ENCODE measurements around the gene CLEC17A. TPM values are rescaled to one million over a fixed set of nuclear protein-coding genes. Genes with fewer than 3 reads are reported as not detected.
"Not testable (repeated sequence)": the region's sequence is repeated elsewhere in the genome, so short reads cannot be mapped to it uniquely, and the experiment has no call there.

CLEC17A gene
- total RNA-seq (under 1 TPM in 1 of 2 donors, not detected in 1; 0.16 TPM), polyA plus RNA-seq (ENCODE audit: insufficient read length in 6 of 6) (under 1 TPM in 5 of 6 donors, not detected in 1; 0.10 to 0.33 (median 0.12) TPM)
- long read RNA-seq, donor 1 = 0 reads
- long read RNA-seq, donor 2 = 0 reads
- long read RNA-seq, donor 3 = 0 reads
- long read RNA-seq, donor 4 = 0 reads
- long read RNA-seq, donor 5 = 0 reads
- long read RNA-seq, donor 6 = 0 reads
- long read RNA-seq, donor 7 = 0 reads
- long read RNA-seq, donor 8 = 0 reads
- long read RNA-seq, donor 9 = 0 reads
- long read RNA-seq, donor 10 = 0 reads
- long read RNA-seq, donor 11 = 0 reads
- long read RNA-seq, donor 12 = 0 reads

GRCh38 chr19:14582894-14583340 is at the start of gene CLEC17A:
Gene CLEC17A (plus strand): TSS chr19:14583084. CDS start chr19:14583161, 77 bp downstream.
- Histone ChIP-seq H3K27me3 (no peaks in the 10 kb centered on the region), H3K9me3 (no peaks in the 10 kb centered on the region), H3K4me1 (no peaks in the 10 kb centered on the region), H3K27ac (no peak within 1 kb of the TSS), H3K36me3 (no peaks in the 10 kb centered on the region), H3K4me3 (no peak within 1 kb of the TSS)
- no peak for TF ChIP-seq CTCF (IDR thresholded peaks at IDR 0.05)
- intact Hi-C loops (cut with DNase I) = no loop called here
- no peak for DNase-seq
- ATAC-seq = no peak

- Histone ChIP-seq H3K27me3 (no peaks in the 10 kb centered on the region), H3K4me1 (peaks cover 4 to 36% of the 10 kb centered on the region in 2 donors), H3K9me3 (no peaks in the 10 kb centered on the region), H3K36me3 (no peaks in the 10 kb centered on the region), H3K27ac (no peak overlapping the region), H3K4me3 (no peak overlapping the region)
- DNase-seq (no peak), ATAC-seq (no peak)
- intact Hi-C loops (cut with DNase I) = no loop called here
- TF ChIP-seq CTCF (IDR thresholded peaks at IDR 0.05) = no peak
Observed at GRCh38 chr19:14533450-14533849, 49.4 kb upstream of the CLEC17A start.

GRCh38 chr19:14536926-14537692 is 45.8 kb upstream of the CLEC17A start:
- H3K9me3 ChIP-seq = no peaks in the 10 kb centered on the region
- peaks cover 0 to 15% of the 10 kb centered on the region in 2 donors for H3K4me1 ChIP-seq
- ATAC-seq = peak; percentile 90
- peak overlapping the region in 1 of 2 donors; percentile 33 for H3K27ac ChIP-seq
- peak; percentile 25 to 89 (median 84) for DNase-seq
- intact Hi-C loops (cut with DNase I) = no loop called here
- H3K36me3 ChIP-seq = no peaks in the 10 kb centered on the region
- no peaks in the 10 kb centered on the region for H3K27me3 ChIP-seq
- peak overlapping the region in 1 of 2 donors; percentile 23 for H3K4me3 ChIP-seq
- TF ChIP-seq CTCF (IDR thresholded peaks at IDR 0.05) = no peak

- no peaks in the 10 kb centered on the region for H3K27me3 ChIP-seq
- ATAC-seq = no peak
- TF ChIP-seq CTCF (IDR thresholded peaks at IDR 0.05) = no peak
- H3K4me1 ChIP-seq = peaks cover 0 to 14% of the 10 kb centered on the region in 2 donors
- H3K36me3 ChIP-seq = no peaks in the 10 kb centered on the region
- H3K27ac ChIP-seq = no peak overlapping the region
- no peak overlapping the region for H3K4me3 ChIP-seq
- intact Hi-C loops (cut with DNase I) = no loop called here
- no peak for DNase-seq
- no peaks in the 10 kb centered on the region for H3K9me3 ChIP-seq
Observed at GRCh38 chr19:14540741-14541525, 42.0 kb upstream of the CLEC17A start.

GRCh38 chr19:14541979-14542378 is 40.9 kb upstream of the CLEC17A start:
- H3K27me3 ChIP-seq; H3K4me3 ChIP-seq; H3K36me3 ChIP-seq; H3K4me1 ChIP-seq; H3K27ac ChIP-seq; ATAC-seq; intact Hi-C loops (cut with DNase I); H3K9me3 ChIP-seq; DNase-seq: not testable (repeated sequence)

All from left lung (tissue), 14 donors.